ENCODE results near the gene WDR86.

Gene WDR86

DNA sequence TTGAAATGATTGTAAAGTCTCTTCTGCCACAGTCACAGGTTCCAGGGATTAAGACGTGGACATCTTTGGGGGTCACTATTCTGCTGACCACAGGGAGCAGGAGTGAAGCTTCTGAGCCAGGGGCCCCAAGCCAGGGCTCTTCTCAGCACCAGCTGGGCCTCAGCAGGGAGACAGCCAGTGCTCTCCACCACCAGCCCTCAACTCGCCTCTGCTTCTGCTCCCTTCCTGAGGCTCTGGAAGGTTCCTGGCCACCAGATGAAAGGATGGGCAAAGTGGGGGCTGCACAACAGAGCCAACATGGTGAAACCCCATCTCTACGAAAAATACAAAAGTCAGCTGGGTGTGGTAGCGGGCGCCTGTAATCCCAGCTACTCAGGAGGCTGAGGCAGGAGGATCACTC is 41.3 kb upstream of the WDR86 start:
- Histone ChIP-seq H3K36me3 (ENCODE audit: control insufficient read depth, insufficient read depth, low read length, severe bottlenecking) (no peaks in the 10 kb centered on the region), H3K9me3 (ENCODE audit: control insufficient read depth, low read length) (no peaks in the 10 kb centered on the region), H3K27me3 (replicated peaks; ENCODE audit: control insufficient read depth, insufficient read depth, low read length) (peaks cover 10% of the 10 kb centered on the region), H3K4me1 (ENCODE audit: control insufficient read depth, insufficient read depth, low read length) (no peaks in the 10 kb centered on the region), H3K9ac (ENCODE audit: low read length) (no peak overlapping the region), H3K4me3 (ENCODE audit: low read length) (no peak overlapping the region)
- no peak for DNase-seq (ENCODE audit: low read depth)

- no peak for DNase-seq (ENCODE audit: low read depth)
- no peaks in the 10 kb centered on the region for H3K4me1 ChIP-seq (ENCODE audit: control insufficient read depth, insufficient read depth, low read length)
- no peak overlapping the region for H3K4me3 ChIP-seq (ENCODE audit: low read length)
- H3K36me3 ChIP-seq (ENCODE audit: control insufficient read depth, insufficient read depth, low read length, severe bottlenecking) = no peaks in the 10 kb centered on the region
- H3K9ac ChIP-seq (ENCODE audit: low read length) = no peak overlapping the region
- no peaks in the 10 kb centered on the region for H3K9me3 ChIP-seq (ENCODE audit: control insufficient read depth, low read length)
- peaks cover 10% of the 10 kb centered on the region for H3K27me3 ChIP-seq (replicated peaks; ENCODE audit: control insufficient read depth, insufficient read depth, low read length)
Observed at GRCh38 chr7:151449990-151450389, 40.2 kb upstream of the WDR86 start.

DNA sequence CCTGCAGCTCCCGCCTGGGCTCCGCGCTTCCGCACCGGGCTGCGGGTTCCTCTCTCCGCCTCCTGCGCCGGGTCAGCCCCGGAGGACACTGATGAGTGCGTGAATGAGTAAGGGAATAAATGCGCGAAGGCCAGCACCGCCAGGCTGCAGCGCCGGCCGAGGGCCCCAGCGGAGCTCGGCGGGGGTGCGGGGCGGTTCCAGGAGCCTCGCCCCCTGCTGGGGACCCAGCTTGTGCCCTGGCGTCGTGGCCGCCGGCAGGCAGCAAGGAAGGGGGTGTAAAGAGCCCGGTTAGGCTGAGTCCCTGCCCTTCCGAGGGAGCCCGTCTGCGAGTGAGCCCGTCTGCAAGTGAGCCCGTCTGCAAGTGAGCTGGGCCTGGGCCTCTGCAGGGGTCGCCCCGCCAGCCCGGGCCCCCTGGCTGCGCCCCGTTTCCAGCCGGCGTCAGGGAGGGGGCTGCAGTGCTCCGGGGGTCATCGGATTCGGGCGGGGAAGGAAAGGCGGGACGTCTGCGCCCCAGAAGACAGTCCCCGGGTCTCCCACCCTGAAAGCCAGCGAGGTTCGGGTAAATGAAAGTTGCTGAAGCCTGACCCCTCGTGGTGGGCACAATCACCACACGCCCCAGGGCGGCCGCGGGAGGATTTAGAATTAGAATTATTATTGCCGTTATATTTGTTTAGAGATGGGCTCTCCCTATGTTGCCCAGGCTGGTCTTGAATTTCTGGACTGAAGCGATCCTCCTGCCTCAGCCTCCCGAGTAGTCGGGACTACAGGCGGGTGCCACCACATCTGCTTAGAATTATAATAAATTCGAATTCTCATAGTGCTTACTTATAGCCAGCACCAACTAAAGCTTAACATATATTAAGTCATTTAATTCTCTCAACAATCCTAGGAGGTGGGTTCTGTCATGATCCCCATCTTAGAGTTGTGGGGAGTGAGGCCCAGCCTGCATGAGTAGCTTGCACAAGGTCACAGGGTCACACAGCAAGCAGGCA is 38.7 kb upstream of the WDR86 start:
- peak; percentile 87 for DNase-seq (ENCODE audit: low read depth)
- Histone ChIP-seq H3K36me3 (ENCODE audit: control insufficient read depth, insufficient read depth, low read length, severe bottlenecking) (no peaks in the 10 kb centered on the region), H3K4me1 (ENCODE audit: control insufficient read depth, insufficient read depth, low read length) (no peaks in the 10 kb centered on the region), H3K9me3 (ENCODE audit: control insufficient read depth, low read length) (no peaks in the 10 kb centered on the region), H3K9ac (ENCODE audit: low read length) (peak overlapping the region; percentile 83), H3K4me3 (ENCODE audit: low read length) (peak overlapping the region; percentile 76), H3K27me3 (replicated peaks; ENCODE audit: control insufficient read depth, insufficient read depth, low read length) (peaks cover 10% of the 10 kb centered on the region)

DNA sequence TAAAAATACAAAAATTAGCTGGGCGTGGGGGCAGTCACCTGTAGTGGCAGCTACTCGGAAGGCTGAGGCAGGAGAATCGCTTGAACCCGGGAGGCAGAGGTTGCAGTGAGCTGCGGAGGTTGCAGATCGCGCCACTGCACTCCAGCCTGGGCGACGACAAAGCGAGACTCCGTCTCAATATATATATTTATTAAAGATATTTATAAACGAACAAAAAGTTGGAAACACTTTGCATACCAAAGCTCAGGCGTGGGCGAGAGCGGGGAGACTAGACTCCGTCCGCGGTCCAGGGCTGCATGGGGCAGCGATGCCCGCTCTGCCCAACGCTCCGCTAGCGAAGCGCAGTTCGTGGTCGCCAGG is 38.0 kb upstream of the WDR86 start:
- Histone ChIP-seq H3K27me3 (replicated peaks; ENCODE audit: control insufficient read depth, insufficient read depth, low read length) (peaks cover 6% of the 10 kb centered on the region), H3K4me1 (ENCODE audit: control insufficient read depth, insufficient read depth, low read length) (peaks cover 5% of the 10 kb centered on the region), H3K9me3 (ENCODE audit: control insufficient read depth, low read length) (peaks cover under 1% of the 10 kb centered on the region), H3K4me3 (ENCODE audit: low read length) (peak overlapping the region; percentile 76), H3K36me3 (ENCODE audit: control insufficient read depth, insufficient read depth, low read length, severe bottlenecking) (no peaks in the 10 kb centered on the region), H3K9ac (ENCODE audit: low read length) (peak overlapping the region; percentile 83)
- DNase-seq (ENCODE audit: low read depth) = no peak

DNA sequence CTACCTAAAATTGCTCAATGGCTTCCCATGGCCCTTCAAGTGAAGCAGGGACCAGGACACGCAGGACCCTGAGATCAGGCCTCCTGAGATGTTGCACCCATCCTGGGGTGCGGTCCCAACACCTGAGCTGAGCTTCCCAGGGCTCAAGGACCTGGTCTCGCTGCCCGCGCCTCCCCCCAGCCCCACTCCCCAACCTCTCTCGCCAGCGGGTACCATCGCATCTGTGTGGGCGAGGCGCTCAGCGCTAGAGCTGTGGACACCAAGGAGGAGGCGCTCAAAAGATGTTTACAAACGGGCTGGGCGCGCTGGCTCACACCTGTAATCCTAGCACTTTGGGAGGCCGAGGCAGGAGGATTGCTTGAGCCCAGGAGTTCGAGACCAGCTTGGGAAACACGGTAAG is 37.5 kb upstream of the WDR86 start:
- no peak overlapping the region for H3K4me3 ChIP-seq (ENCODE audit: low read length)
- H3K4me1 ChIP-seq (ENCODE audit: control insufficient read depth, insufficient read depth, low read length) = peaks cover 9% of the 10 kb centered on the region
- peaks cover 4% of the 10 kb centered on the region for H3K9me3 ChIP-seq (ENCODE audit: control insufficient read depth, low read length)
- H3K36me3 ChIP-seq (ENCODE audit: control insufficient read depth, insufficient read depth, low read length, severe bottlenecking) = no peaks in the 10 kb centered on the region
- DNase-seq (ENCODE audit: low read depth) = no peak
- H3K9ac ChIP-seq (ENCODE audit: low read length) = no peak overlapping the region
- H3K27me3 ChIP-seq (replicated peaks; ENCODE audit: control insufficient read depth, insufficient read depth, low read length) = peaks cover 4% of the 10 kb centered on the region

DNA sequence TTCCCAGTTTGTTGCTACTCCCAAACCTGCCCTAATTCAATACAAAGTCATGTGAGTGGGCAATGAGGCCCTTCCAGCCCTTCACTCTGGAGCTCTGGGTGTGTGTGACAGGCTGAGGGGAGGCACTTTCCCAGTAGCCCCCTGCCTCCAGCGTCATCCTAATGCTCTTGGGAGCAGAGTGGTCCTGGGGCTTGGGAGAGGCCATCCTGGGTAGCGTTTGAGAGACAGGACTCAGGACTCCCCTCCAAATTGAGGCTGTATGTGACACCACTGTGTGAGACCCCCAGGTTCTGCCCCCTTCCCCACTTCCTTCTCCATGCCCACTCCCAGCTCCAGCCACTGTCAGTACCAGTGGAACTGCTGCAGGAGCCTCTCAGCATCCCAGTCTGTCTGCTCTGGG is 36.6 kb upstream of the WDR86 start:
- peaks cover 16% of the 10 kb centered on the region for H3K4me1 ChIP-seq (ENCODE audit: control insufficient read depth, insufficient read depth, low read length)
- H3K27me3 ChIP-seq (replicated peaks; ENCODE audit: control insufficient read depth, insufficient read depth, low read length) = peaks cover under 1% of the 10 kb centered on the region
- DNase-seq (ENCODE audit: low read depth) = no peak
- H3K36me3 ChIP-seq (ENCODE audit: control insufficient read depth, insufficient read depth, low read length, severe bottlenecking) = no peaks in the 10 kb centered on the region
- peaks cover 4% of the 10 kb centered on the region for H3K9me3 ChIP-seq (ENCODE audit: control insufficient read depth, low read length)
- H3K4me3 ChIP-seq (ENCODE audit: low read length) = no peak overlapping the region
- H3K9ac ChIP-seq (ENCODE audit: low read length) = no peak overlapping the region

- no peaks in the 10 kb centered on the region for H3K27me3 ChIP-seq (replicated peaks; ENCODE audit: control insufficient read depth, insufficient read depth, low read length)
- no peak overlapping the region for H3K4me3 ChIP-seq (ENCODE audit: low read length)
- H3K36me3 ChIP-seq (ENCODE audit: control insufficient read depth, insufficient read depth, low read length, severe bottlenecking) = no peaks in the 10 kb centered on the region
- DNase-seq (ENCODE audit: low read depth) = no peak
- peaks cover 30% of the 10 kb centered on the region for H3K4me1 ChIP-seq (ENCODE audit: control insufficient read depth, insufficient read depth, low read length)
- H3K9me3 ChIP-seq (ENCODE audit: control insufficient read depth, low read length) = peaks cover 4% of the 10 kb centered on the region
- H3K9ac ChIP-seq (ENCODE audit: low read length) = no peak overlapping the region
Observed at GRCh38 chr7:151444632-151445031, 34.8 kb upstream of the WDR86 start.

DNA sequence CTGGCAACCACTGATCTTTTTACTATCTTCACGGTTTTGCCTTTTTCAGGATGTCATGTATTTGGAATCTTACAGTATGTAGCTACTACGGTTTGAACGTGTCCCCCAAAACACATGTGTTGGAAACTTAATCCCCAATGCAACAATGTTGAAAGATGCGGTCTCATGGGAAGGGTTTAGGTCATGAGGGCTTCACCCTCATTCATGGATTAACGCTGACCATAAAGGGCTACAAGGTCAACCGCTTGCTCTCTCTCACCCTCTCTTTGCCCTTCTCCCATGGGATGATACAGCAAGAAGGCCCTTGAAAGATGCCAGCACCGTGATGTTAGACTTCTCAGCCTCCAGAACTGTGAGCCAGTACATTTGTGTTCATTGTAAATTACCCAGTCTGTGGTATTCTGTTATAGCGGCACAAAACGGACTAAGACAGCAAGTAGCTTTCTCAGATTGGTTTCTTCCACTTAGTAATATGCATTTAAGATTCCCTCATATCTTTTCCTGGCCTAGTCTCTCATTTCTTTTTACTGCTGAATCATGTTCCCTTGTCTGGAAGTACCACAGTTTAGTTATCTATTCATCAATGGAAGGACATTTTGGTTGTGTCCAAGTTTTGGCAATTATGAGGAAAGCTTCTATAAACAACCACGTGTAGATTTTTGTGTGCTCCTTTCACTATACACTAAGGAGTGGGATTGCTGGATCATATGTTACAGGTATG is 33.1 kb upstream of the WDR86 start:
- no peak for DNase-seq (ENCODE audit: low read depth)
- Histone ChIP-seq H3K4me3 (ENCODE audit: low read length) (no peak overlapping the region), H3K4me1 (ENCODE audit: control insufficient read depth, insufficient read depth, low read length) (peaks cover 30% of the 10 kb centered on the region), H3K27me3 (replicated peaks; ENCODE audit: control insufficient read depth, insufficient read depth, low read length) (no peaks in the 10 kb centered on the region), H3K36me3 (ENCODE audit: control insufficient read depth, insufficient read depth, low read length, severe bottlenecking) (no peaks in the 10 kb centered on the region), H3K9me3 (ENCODE audit: control insufficient read depth, low read length) (peaks cover 4% of the 10 kb centered on the region), H3K9ac (ENCODE audit: low read length) (no peak overlapping the region)

- Histone ChIP-seq H3K27me3 (replicated peaks; ENCODE audit: control insufficient read depth, insufficient read depth, low read length) (no peaks in the 10 kb centered on the region), H3K4me3 (ENCODE audit: low read length) (peak overlapping the region; percentile 17), H3K9ac (ENCODE audit: low read length) (peak overlapping the region; percentile 31), H3K4me1 (ENCODE audit: control insufficient read depth, insufficient read depth, low read length) (peaks cover 38% of the 10 kb centered on the region), H3K36me3 (ENCODE audit: control insufficient read depth, insufficient read depth, low read length, severe bottlenecking) (no peaks in the 10 kb centered on the region), H3K9me3 (ENCODE audit: control insufficient read depth, low read length) (peaks cover 4% of the 10 kb centered on the region)
- no peak for DNase-seq (ENCODE audit: low read depth)
Observed at GRCh38 chr7:151440799-151441445, 31.1 kb upstream of the WDR86 start.

- Histone ChIP-seq H3K9ac (ENCODE audit: low read length) (peak within 1 kb of the TSS; percentile 31), H3K4me3 (ENCODE audit: low read length) (peak within 1 kb of the TSS; percentile 17), H3K4me1 (ENCODE audit: control insufficient read depth, insufficient read depth, low read length) (peaks cover 38% of the 10 kb centered on the region), H3K36me3 (ENCODE audit: control insufficient read depth, insufficient read depth, low read length, severe bottlenecking) (no peaks in the 10 kb centered on the region), H3K27me3 (replicated peaks; ENCODE audit: control insufficient read depth, insufficient read depth, low read length) (no peaks in the 10 kb centered on the region), H3K9me3 (ENCODE audit: control insufficient read depth, low read length) (peaks cover 4% of the 10 kb centered on the region)
- DNase-seq (ENCODE audit: low read depth) = peak; percentile 33
Observed at GRCh38 chr7:151439855-151440798, 30.3 kb upstream of the WDR86 start, which contains the start of gene CRYGN. Gene CRYGN (minus strand): TSS chr7:151440141. CDS start chr7:151439917, 224 bp downstream.

Data from adipocyte (in vitro differentiated cells).